ENCODE measurements around the gene PSMC3. TPM values are rescaled to one million over a fixed set of nuclear protein-coding genes. Genes with fewer than 3 reads are reported as not detected.
A peak's percentile ranks its signal among the peaks of the same experiment; 100 is the strongest.

PSMC3 gene
- total and polyA plus RNA-seq, 9 of the 15 experiments (the other 6 are each of a cell fraction or from before 2014, with no cell fraction given), result 44.3 to 324 (median 240) TPM

DNA sequence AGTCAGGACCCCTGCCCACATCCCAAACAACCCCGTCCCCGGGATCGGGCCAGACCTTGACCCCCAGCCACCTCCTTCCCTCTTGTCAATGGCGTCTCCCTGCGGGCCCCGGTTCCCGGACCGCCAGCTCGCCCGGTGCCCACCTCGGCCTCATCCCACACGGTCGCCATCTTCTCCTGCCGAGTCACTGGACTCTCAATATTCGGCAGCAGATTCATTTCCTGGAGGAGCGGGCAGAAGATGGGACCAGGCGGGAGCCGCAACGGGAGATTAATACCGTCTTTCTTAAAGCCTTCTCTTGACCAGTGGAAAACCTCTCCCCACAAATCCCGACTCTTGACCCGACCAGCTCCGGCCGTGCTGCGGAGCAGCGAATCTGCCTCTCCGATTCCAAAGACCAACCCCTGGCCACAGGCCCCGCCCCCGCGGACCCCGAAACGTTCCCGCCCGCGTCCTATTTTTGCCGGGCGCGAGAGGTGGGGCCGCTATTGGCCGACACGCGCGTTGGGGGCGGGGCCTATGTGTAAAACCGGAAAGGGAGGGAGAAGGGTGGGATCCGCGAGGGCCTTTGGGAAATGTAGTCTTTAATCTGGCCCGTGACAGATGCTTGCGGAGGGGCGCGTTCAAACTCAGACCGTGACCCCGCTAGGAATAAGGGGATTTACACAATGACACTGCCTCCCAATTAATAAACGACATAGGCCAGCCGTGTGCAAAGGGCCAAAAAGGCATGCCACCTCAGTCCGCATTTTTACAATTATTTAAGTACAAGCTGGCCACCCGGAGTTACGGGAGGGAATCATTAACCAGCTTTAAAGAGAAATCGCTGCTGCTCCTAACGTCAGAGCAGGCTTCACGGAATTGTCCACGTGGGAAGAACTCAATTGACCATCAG lies at the start of gene PSMC3 (continued):
- TF ChIP-seq, protein P1, sequence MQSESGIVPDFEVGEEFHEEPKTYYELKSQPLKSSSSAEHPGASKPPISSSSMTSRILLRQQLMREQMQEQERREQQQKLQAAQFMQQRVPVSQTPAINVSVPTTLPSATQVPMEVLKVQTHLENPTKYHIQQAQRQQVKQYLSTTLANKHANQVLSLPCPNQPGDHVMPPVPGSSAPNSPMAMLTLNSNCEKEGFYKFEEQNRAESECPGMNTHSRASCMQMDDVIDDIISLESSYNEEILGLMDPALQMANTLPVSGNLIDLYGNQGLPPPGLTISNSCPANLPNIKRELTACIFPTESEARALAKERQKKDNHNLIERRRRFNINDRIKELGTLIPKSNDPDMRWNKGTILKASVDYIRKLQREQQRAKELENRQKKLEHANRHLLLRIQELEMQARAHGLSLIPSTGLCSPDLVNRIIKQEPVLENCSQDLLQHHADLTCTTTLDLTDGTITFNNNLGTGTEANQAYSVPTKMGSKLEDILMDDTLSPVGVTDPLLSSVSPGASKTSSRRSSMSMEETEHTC (IDR thresholded peaks at IDR 0.05), result 0 out of 2 replicates have a peak, but pooled peaks have one; percentile 9
- TF ChIP-seq SMAD1 (IDR thresholded peaks at IDR 0.05; ENCODE audit: low read depth, low read length, partially characterized antibody), result peak; percentile 68
- TF ChIP-seq HDGF (IDR thresholded peaks at IDR 0.05), result no peak
- peak; percentile 61 to 88 for TF ChIP-seq MAZ (CRISPR knock-in tag; conservative IDR thresholded peaks at IDR 0.05 in 1 of 2, IDR thresholded peaks at IDR 0.05 in 1 of 2)
- TF ChIP-seq, protein P2, sequence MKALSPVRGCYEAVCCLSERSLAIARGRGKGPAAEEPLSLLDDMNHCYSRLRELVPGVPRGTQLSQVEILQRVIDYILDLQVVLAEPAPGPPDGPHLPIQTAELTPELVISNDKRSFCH (CRISPR knock-in tag; IDR thresholded peaks at IDR 0.05), result no peak
- TF ChIP-seq, protein P2 (tag; IDR thresholded peaks at IDR 0.05), result 0 out of 2 replicates have a peak, but pooled peaks have one; percentile 16
- TF ChIP-seq, protein P3, sequence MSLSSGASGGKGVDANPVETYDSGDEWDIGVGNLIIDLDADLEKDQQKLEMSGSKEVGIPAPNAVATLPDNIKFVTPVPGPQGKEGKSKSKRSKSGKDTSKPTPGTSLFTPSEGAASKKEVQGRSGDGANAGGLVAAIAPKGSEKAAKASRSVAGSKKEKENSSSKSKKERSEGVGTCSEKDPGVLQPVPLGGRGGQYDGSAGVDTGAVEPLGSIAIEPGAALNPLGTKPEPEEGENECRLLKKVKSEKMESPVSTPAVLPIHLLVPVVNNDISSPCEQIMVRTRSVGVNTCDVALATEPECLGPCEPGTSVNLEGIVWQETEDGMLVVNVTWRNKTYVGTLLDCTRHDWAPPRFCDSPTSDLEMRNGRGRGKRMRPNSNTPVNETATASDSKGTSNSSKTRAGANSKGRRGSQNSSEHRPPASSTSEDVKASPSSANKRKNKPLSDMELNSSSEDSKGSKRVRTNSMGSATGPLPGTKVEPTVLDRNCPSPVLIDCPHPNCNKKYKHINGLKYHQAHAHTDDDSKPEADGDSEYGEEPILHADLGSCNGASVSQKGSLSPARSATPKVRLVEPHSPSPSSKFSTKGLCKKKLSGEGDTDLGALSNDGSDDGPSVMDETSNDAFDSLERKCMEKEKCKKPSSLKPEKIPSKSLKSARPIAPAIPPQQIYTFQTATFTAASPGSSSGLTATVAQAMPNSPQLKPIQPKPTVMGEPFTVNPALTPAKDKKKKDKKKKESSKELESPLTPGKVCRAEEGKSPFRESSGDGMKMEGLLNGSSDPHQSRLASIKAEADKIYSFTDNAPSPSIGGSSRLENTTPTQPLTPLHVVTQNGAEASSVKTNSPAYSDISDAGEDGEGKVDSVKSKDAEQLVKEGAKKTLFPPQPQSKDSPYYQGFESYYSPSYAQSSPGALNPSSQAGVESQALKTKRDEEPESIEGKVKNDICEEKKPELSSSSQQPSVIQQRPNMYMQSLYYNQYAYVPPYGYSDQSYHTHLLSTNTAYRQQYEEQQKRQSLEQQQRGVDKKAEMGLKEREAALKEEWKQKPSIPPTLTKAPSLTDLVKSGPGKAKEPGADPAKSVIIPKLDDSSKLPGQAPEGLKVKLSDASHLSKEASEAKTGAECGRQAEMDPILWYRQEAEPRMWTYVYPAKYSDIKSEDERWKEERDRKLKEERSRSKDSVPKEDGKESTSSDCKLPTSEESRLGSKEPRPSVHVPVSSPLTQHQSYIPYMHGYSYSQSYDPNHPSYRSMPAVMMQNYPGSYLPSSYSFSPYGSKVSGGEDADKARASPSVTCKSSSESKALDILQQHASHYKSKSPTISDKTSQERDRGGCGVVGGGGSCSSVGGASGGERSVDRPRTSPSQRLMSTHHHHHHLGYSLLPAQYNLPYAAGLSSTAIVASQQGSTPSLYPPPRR (CRISPR knock-in tag; IDR thresholded peaks at IDR 0.05; ENCODE audit: borderline replicate concordance), result 0 out of 2 replicates have a peak, but pooled peaks have one; percentile 31
- peak; percentile 98 for TF ChIP-seq SUPT5H (IDR thresholded peaks at IDR 0.05)
- no peak for TF ChIP-seq PRMT5 (CRISPR knock-in tag; IDR thresholded peaks at IDR 0.05)
- peak; percentile 91 to 98 (median 94) for TF ChIP-seq YY1 (IDR thresholded peaks at IDR 0.05; ENCODE audit: borderline replicate concordance in 1 of 3, control insufficient read depth in 1 of 3, extremely low read depth in 1 of 3, insufficient read depth in 3 of 3, insufficient read length in 1 of 3, insufficient replicate concordance in 2 of 3, low read depth in 1 of 3, low read length in 2 of 3)
- TF ChIP-seq ARHGAP35 (IDR thresholded peaks at IDR 0.05; ENCODE audit: partially characterized antibody), result peak; percentile 14
- TF ChIP-seq, protein P4, sequence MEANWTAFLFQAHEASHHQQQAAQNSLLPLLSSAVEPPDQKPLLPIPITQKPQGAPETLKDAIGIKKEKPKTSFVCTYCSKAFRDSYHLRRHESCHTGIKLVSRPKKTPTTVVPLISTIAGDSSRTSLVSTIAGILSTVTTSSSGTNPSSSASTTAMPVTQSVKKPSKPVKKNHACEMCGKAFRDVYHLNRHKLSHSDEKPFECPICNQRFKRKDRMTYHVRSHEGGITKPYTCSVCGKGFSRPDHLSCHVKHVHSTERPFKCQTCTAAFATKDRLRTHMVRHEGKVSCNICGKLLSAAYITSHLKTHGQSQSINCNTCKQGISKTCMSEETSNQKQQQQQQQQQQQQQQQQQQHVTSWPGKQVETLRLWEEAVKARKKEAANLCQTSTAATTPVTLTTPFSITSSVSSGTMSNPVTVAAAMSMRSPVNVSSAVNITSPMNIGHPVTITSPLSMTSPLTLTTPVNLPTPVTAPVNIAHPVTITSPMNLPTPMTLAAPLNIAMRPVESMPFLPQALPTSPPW (CRISPR knock-in tag; IDR thresholded peaks at IDR 0.05), result peak; percentile 96
- TF ChIP-seq KLF13 (tag; IDR thresholded peaks at IDR 0.05; ENCODE audit: borderline replicate concordance, low read depth), result peak; percentile 18; the same call in 1 of the 2 replicates
- TF ChIP-seq SMAD4 (CRISPR knock-in tag; conservative IDR thresholded peaks at IDR 0.05), result peak; percentile 60
- TF ChIP-seq POLR2H (tag; IDR thresholded peaks at IDR 0.05; ENCODE audit: low read depth), result peak; percentile 77
- TF ChIP-seq ZFX (CRISPR knock-in tag; IDR thresholded peaks at IDR 0.05), result peak; percentile 65
- no peak for TF ChIP-seq ZFPM2 (CRISPR knock-in tag; IDR thresholded peaks at IDR 0.05)
- TF ChIP-seq BRD4 (IDR thresholded peaks at IDR 0.05), result peak; percentile 91
